Stimulated activated CD8-positive, alpha-beta memory T cell treated with anti-CD3 and anti-CD28 coated beads, Interleukin-7, amount 100 ng/mL, for 48 hours (primary cell): Measurements from ENCODE around the gene CCSER1.
"Not testable (repeated sequence)": the region's sequence is repeated elsewhere in the genome, so short reads cannot be mapped to it uniquely, and the experiment has no call there.

Source experiments
- DNase-seq, 2 donors: peaks; one replicate each; pipeline ENCODE4 v3.0.0-alpha.2; 2020; ENCODE audit warnings: low read depth in 1 of 2; ENCODE audit errors: extremely low read depth in 1 of 2

CCSER1 gene

GRCh38 chr4:90281541-90282355 is 154.6 kb downstream of the CCSER1 start:
- no peak for DNase-seq

DNA sequence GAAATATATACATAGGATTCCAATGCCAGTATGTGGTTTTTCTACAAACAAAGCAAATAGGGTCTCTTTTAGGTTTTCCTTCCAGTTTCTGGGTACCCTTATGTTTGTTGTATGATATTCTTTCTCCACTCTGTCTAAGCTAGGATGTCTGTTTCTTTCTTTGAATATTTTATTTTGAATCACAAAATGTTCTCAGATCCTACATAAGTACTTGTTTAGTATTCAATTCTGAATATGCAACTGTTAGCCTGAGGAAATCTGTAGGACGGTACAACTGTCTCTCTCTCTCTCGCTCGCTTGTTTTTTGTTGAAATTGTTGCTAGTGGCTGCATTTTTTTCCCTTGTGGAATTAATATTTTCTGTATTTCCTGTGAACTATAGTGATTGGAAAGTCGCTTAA is 163.2 kb downstream of the CCSER1 start:
- no peak for DNase-seq

DNA sequence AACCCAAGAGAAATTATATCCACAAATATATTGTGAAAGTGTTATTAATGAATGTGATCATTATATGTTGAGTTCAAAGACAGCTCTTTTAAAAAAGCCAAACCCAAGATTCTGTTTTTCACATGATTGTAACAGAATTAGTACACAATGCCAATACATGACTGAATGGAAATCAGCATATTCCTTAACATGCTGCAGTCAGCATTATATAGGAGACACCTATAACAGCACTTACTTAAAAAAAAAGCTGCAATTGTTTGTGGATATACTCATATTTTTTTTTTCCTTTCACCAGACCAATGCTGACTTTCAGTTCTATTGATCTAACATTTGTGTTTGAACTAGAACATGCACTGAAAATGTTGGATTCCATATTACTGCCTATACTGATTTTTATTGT is 165.2 kb downstream of the CCSER1 start:
- DNase-seq = no peak

- DNase-seq = no peak
Observed at GRCh38 chr4:90293320-90293719, 166.1 kb downstream of the CCSER1 start.

DNA sequence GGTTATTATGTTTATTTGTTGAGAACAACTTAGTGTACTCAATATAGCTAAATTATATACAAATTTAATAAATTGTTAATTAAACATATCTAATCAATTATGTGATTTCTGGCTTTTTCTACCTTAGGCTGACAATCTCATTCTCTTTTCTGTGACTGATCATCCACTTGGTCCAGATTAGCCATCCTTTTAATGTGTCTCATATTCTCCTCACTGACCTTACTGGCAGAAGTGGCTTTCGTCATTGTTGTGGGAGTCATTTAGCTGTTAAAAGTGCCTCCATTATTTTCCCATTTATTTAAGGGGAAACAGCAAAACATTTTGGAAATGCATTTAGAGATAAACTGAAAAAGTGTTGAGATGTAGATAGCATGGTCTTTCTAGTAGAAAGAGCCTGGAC is 172.2 kb downstream of the CCSER1 start:
- DNase-seq = no peak

DNA sequence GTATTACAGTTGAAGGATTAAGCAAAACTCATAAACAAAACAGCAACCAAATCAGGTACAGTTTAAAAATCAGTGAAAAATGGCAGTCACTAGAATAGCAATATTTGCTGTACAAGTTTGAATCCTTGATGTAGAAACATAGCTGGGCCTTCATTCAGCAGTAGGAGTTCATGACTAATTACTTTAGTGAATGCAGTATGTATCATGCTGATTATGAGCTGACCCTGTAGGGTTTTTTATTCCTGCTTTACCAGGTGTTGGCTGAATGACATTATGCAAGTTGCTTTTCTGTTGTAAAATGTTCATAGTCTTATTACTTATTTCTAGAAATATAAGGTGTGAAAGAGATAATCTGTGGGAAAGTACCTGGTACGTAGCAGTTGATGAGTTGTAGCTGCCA is 179.6 kb downstream of the CCSER1 start:
- DNase-seq = no peak

DNA sequence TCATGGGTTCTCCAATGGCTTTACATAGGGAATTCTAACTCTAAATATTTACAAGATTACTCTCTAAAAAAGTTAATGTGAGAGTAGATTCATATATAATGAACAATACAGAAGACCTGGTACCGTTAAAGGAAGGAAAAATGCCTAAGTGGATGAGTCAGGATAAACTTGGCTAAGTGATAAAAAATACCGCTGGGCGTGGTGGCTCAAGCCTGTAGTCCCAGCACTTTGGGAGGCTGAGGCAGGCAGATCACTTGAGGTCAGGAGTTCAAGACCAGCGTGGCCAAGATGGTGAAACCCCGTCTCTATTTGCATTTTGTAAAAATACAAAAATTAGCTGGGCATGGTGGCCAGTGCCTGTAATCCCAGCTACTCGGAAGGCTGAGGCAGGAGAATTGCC is 189.9 kb downstream of the CCSER1 start:
- DNase-seq = not testable (repeated sequence)

DNA sequence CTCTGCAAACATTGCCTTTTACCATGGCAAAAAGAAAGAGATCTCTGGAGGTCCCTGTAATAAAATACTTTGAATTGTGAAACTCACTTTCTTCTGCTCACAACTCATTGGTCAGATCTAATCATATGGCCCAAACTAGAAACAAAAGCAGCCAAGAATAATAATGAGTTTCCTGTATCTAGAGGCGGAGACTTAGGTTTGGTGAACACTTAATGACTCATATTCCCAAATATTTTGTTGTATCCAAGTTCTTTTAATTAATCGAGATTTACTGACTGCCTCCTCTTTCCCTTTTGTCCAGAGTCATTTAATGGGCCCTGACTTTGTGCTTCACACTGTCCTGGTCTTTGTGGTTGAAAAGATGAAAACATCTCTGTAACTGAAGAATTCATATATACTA is 190.6 kb downstream of the CCSER1 start:
- DNase-seq = no peak

DNA sequence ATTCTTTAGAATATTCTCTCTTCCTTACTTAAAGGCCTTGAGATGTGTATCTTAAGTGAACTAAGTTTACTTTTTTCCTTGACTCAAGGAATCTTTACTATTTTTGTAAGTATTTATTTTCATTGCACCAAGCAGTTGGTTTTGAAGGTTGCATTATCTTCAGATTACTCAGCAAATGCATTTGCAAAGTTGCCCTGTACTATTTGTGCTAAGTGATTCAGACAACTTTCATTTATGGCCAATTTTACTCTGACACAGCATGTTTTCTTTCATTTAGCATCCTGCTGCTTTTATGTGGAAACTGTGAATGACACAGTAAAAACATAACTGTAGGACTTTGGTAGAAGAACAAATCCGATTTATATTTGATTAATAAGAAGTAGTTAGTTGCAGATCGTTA is 191.0 kb downstream of the CCSER1 start:
- DNase-seq = no peak

GRCh38 chr4:90328558-90328957 is 201.4 kb downstream of the CCSER1 start:
- DNase-seq = no peak

- DNase-seq = no peak
Observed at GRCh38 chr4:90330546-90330945, 203.4 kb downstream of the CCSER1 start.

DNA sequence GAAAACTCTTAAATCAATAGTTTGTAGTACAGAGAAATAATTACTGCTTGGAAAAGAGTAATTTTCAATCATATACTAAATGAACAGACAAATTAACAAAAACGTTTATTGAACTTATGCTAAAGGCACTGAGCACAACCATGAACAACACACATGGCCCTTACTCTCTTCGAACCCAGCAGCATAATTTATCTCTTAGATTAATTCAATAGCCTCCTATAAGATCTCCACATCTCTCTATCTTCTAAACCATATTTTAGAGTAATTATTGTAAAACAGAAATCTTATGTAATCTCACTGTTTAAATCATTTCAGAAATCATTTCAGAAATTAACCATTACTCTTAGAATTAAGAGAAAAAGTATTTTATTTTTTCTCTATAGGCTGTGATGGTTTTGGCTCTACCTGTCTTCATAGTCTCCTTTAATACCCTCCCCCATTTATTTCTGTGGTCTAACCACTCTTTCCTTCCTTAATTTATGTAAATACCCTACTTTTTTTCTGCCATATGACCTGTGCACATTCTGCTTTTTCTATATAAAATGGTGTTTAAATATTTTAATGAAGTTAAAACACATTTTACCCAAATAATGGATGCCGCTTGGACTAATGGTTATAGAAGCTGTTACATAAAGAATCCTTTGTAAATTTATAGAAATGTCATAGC is 218.5 kb downstream of the CCSER1 start:
- no peak for DNase-seq

DNA sequence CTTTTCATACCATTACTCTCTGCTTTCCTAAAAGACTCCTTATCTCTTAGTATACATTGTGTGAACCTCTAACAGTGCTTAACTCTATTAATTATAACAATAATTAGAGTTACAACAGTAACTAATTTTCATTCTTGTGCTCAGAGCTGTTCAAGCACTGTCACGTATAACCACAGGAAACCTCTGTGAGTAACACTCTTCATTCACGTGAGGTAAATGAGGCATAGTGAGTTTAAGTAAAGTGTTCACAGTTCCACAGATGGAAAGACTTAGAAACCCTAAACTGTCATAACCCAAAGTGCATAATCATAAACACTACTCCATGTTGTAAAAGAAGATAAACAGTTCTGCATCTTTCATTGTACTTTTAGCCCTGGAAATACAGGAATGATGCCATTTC is 222.4 kb downstream of the CCSER1 start:
- DNase-seq = no peak

GRCh38 chr4:90357117-90357710 is 230.0 kb downstream of the CCSER1 start:
- no peak for DNase-seq

GRCh38 chr4:90375081-90375480 is 247.9 kb downstream of the CCSER1 start:
- no peak for DNase-seq

GRCh38 chr4:90393215-90393614 is 266.0 kb downstream of the CCSER1 start:
- no peak for DNase-seq

DNA sequence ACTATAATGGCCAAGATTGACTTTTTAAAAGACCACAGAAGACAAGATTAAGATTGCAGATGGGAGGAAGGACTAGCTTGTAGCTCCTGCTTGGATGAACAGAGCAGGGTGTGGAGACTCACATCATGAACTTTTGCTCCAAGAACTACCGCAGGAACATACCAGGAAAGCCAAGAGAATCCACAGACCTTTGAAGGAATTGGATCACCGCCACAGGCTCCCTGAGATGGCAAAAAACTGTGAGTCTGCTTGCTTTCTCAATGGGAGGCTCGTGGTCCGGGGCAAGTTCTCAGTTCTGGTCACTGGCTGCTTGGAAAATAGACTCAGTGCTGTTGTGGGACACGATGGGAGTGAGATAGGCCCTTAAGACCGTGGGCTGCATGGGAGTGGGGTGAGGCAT is 276.6 kb downstream of the CCSER1 start:
- no peak for DNase-seq

DNA sequence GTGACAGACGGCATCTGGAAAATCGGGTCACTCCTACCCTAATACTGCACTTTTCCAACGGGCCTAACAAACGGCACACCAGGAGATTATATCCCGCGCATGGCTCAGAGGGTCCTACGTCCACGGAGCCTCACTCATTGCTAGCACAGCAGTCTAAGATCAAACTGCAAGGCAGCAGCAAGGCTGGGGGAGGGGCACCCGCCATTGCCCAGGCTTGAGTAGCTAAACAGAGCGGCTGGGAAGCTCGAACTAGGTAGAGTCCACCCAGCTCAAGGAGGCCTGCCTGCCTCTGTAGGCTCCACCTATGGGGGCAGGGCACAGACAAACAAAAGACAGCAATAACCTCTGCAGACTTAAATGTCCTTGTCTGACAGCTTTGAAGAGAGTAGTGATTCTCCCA is 280.7 kb downstream of the CCSER1 start:
- DNase-seq = not testable (repeated sequence)

DNA sequence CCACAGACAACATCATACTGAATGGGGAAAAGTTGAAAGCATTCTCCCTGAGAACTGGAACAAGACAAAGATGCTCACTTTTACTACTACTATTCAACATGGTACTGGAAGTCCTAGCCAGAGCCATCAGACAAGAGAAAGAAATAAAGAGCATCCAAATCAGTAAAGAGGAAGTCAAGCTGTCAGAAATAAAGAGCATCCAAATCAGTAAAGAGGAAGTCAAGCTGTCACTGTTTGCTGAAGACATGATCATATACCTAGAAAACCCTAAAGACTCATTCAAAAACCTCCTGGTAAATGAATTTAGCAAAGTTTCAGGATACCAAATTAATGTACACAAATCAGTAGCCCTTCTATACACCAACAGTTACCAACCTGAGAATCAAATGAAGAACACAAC is 285.6 kb downstream of the CCSER1 start:
- DNase-seq = not testable (repeated sequence)

DNA sequence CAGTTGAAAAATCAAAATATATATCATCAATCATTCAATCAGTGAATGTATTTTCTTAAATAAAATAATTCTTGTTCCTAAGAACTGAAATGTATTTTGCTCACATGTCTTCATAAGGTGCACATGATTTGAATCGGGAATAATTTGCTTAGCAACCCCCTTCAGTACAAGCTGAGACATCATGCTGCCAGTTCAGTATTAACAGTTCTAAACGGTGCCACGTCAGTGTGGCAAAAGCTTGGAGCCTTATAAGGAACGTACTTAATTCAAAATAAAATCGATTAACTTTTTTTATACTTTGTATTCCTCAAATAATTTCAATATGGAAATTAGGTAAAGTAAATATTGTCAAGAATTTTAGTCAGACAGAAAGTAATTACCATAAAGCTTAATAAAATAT is 287.9 kb downstream of the CCSER1 start:
- DNase-seq = no peak

- DNase-seq = no peak
Observed at GRCh38 chr4:90419124-90419711, 292.0 kb downstream of the CCSER1 start.

DNA sequence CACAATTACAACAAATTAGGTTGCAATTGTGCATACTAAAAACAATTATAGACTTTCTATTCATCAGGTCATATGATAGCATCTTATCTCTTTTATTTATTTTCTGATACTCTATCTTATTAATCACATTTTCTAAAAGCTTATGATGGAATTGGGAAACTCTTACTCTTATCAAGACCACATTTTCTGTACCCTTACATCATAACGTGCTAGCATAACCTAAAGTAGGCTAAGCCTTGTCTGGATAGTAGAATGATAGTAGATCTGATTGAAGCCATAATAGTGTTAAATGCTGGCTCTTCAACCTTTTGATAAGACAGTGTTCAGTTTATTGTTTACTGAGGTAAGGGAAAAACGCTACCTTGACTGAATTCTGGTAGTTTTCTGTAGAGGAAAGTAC is 294.0 kb downstream of the CCSER1 start:
- no peak for DNase-seq
